Astrocyte (in vitro differentiated cells and primary cell): Measurements from ENCODE around the gene PCSK5. TPM values are rescaled to one million over a fixed set of nuclear protein-coding genes. Genes with fewer than 3 reads are reported as not detected.

Source experiments
- DNase-seq: peaks from one replicate; pipeline ENCODE4 v3.0.0-alpha.2; 2010; ENCODE audit warnings: low read depth
- FAIRE-seq: peaks from 2 replicates; lab custom pipeline; 2011; peaks lifted over from hg19 to GRCh38; lab: Jason Lieb, UNC
- H2AFZ ChIP-seq: 2 replicates; pipeline ENCODE4 v1.6.0; 2012; ENCODE audit warnings: low read depth, low read length, inconsistent platforms
- H3K27ac ChIP-seq: 2 replicates; pipeline ENCODE4 v1.5.1; 2011; ENCODE audit warnings: low read depth, low read length, inconsistent platforms
- H3K27me3 ChIP-seq: 2 replicates; pipeline ENCODE4 v1.6.0; 2011; ENCODE audit warnings: low read length, inconsistent platforms; ENCODE audit not compliant: insufficient read depth
- H3K36me3 ChIP-seq: 2 replicates; pipeline ENCODE4 v1.5.1; 2011; ENCODE audit warnings: low read length, inconsistent platforms; ENCODE audit not compliant: insufficient read depth
- H3K4me1 ChIP-seq: 2 replicates; pipeline ENCODE4 v1.5.1; 2011; ENCODE audit warnings: low read length, inconsistent platforms; ENCODE audit not compliant: insufficient read depth
- H3K4me2 ChIP-seq: 2 replicates; pipeline ENCODE4 v1.6.0; 2012; ENCODE audit warnings: low read length, inconsistent platforms
- H3K4me3 ChIP-seq: 2 replicates; pipeline ENCODE4 v1.5.1; 2011; ENCODE audit warnings: low read depth, mild to moderate bottlenecking, low read length, inconsistent platforms; ENCODE audit not compliant: insufficient read depth
- H3K79me2 ChIP-seq: 2 replicates; pipeline ENCODE4 v1.6.0; 2012; ENCODE audit warnings: mild to moderate bottlenecking, low read length, inconsistent platforms; ENCODE audit not compliant: insufficient read depth
- H3K9ac ChIP-seq: 2 replicates; pipeline ENCODE4 v1.6.0; 2012; ENCODE audit warnings: mild to moderate bottlenecking, low read length, inconsistent platforms
- H3K9me3 ChIP-seq: 2 replicates; pipeline ENCODE4 v1.5.1; 2012; ENCODE audit warnings: low read depth, mild to moderate bottlenecking, low read length, inconsistent platforms; ENCODE audit not compliant: insufficient read depth
- H4K20me1 ChIP-seq: 2 replicates; pipeline ENCODE4 v1.6.0; 2012; ENCODE audit warnings: low read length, inconsistent platforms; ENCODE audit not compliant: insufficient read depth
- H3K27ac Mint-ChIP-seq: one replicate; pipeline ENCODE4 v1.8.0; 2021; ENCODE audit warnings: mild to moderate bottlenecking, mixed read lengths; ENCODE audit not compliant: unreplicated experiment
- H3K27me3 Mint-ChIP-seq: one replicate; pipeline ENCODE4 v1.8.0; 2021; ENCODE audit warnings: low read depth, mixed read lengths; ENCODE audit not compliant: unreplicated experiment
- H3K36me3 Mint-ChIP-seq: one replicate; pipeline ENCODE4 v1.8.0; 2021; ENCODE audit warnings: low read depth, mixed read lengths; ENCODE audit not compliant: unreplicated experiment
- H3K4me1 Mint-ChIP-seq: one replicate; pipeline ENCODE4 v1.8.0; 2021; ENCODE audit warnings: low read depth, mixed read lengths; ENCODE audit not compliant: unreplicated experiment
- H3K4me3 Mint-ChIP-seq: one replicate; pipeline ENCODE4 v1.8.0; 2021; ENCODE audit warnings: mild to moderate bottlenecking, moderate library complexity, mixed read lengths; ENCODE audit not compliant: unreplicated experiment
- H3K9me3 Mint-ChIP-seq: one replicate; pipeline ENCODE4 v1.8.0; 2021; ENCODE audit warnings: mild to moderate bottlenecking, mixed read lengths; ENCODE audit not compliant: unreplicated experiment
- EZH2 ChIP-seq: IDR thresholded peaks from 2 replicates; pipeline ENCODE4 v1.6.1; 2012; ENCODE audit warnings: mild to moderate bottlenecking, low read length, inconsistent platforms; ENCODE audit not compliant: insufficient read depth
- total RNA-seq: library from RNA; stranded (reverse); gene quantifications from 2 replicates; pipeline ENCODE4 v1.2.1, GENCODE V29; 2021
- TF ChIP-seq, protein P1 (sequence below): IDR thresholded peaks from 2 replicates; pipeline ENCODE4 v1.5.1; 2011; ENCODE audit warnings: low read depth, mild to moderate bottlenecking, inconsistent platforms, low read length, moderate library complexity; ENCODE audit not compliant: insufficient read depth

Gene PCSK5
- total RNA-seq, 1 donor from 2014 or later: 13.1 TPM

DNA sequence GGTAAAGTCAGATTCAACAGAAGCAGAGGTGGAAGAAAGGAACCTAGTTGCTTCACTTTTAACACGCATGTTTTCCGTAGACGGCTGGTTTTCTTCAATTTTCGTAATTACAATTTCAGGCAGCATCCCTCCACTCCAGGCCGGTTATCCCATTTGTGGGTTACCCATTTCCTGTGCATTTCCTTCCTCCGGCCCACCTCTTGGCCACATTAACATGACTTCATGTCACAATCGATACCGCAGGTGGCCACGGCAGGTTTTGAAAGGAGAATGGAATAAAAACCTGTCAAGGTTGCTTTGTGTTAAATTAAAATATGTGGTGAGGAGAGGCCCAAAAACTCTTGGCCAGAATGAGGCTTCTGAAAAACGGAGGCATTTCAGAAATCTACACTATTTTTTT lies 130.2 kb downstream of the PCSK5 start:
- Histone ChIP-seq H3K27me3 (no peaks in the 10 kb centered on the region), H3K4me2 (no peak overlapping the region), H3K36me3 (no peaks in the 10 kb centered on the region), H3K4me1 (no peaks in the 10 kb centered on the region), H2AFZ (no peak overlapping the region), H3K79me2 (no peaks in the 10 kb centered on the region), H3K4me3 (no peak overlapping the region), H3K9ac (no peak overlapping the region), H3K27ac (no peak overlapping the region), H3K9me3 (no peaks in the 10 kb centered on the region), H4K20me1 (no peaks in the 10 kb centered on the region)
- no peaks in the 10 kb centered on the region for H3K27me3 Mint-ChIP-seq
- no peaks in the 10 kb centered on the region for H3K36me3 Mint-ChIP-seq
- peaks cover 7% of the 10 kb centered on the region for H3K4me1 Mint-ChIP-seq
- no peaks in the 10 kb centered on the region for H3K9me3 Mint-ChIP-seq
- no peak overlapping the region for H3K27ac Mint-ChIP-seq
- DNase-seq (no peak), FAIRE-seq (no peak)
- no peak overlapping the region for H3K4me3 Mint-ChIP-seq
- no peak for TF ChIP-seq EZH2
- TF ChIP-seq, protein P1, sequence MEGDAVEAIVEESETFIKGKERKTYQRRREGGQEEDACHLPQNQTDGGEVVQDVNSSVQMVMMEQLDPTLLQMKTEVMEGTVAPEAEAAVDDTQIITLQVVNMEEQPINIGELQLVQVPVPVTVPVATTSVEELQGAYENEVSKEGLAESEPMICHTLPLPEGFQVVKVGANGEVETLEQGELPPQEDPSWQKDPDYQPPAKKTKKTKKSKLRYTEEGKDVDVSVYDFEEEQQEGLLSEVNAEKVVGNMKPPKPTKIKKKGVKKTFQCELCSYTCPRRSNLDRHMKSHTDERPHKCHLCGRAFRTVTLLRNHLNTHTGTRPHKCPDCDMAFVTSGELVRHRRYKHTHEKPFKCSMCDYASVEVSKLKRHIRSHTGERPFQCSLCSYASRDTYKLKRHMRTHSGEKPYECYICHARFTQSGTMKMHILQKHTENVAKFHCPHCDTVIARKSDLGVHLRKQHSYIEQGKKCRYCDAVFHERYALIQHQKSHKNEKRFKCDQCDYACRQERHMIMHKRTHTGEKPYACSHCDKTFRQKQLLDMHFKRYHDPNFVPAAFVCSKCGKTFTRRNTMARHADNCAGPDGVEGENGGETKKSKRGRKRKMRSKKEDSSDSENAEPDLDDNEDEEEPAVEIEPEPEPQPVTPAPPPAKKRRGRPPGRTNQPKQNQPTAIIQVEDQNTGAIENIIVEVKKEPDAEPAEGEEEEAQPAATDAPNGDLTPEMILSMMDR: no peak

DNA sequence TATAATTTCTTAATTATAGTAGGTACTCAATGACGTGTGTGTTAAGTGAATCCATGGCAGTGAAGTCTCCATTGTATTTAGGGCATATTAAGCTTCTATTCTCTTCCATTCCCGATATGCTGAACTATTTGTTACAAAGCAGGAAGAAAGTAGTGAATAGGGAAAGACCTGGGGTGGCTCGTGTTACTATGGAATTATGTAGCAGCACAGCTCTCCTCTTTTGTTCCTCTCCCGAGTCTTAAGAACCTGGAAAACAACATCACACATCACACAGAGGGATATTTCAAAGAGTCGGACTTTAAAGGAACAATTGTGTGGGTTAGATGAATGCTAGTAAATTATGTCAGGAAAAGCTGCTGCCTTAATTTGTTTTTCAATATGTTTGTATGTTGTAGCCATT lies 131.8 kb downstream of the PCSK5 start:
- Histone ChIP-seq H3K4me1 (peaks cover 2% of the 10 kb centered on the region), H3K4me3 (no peak overlapping the region), H2AFZ (no peak overlapping the region), H3K79me2 (no peaks in the 10 kb centered on the region), H3K36me3 (no peaks in the 10 kb centered on the region), H3K27ac (no peak overlapping the region), H3K9ac (no peak overlapping the region), H3K27me3 (no peaks in the 10 kb centered on the region), H3K4me2 (no peak overlapping the region), H3K9me3 (no peaks in the 10 kb centered on the region), H4K20me1 (no peaks in the 10 kb centered on the region)
- no peak overlapping the region for H3K27ac Mint-ChIP-seq
- no peak for FAIRE-seq
- H3K27me3 Mint-ChIP-seq: no peaks in the 10 kb centered on the region
- peaks cover 8% of the 10 kb centered on the region for H3K4me1 Mint-ChIP-seq
- H3K4me3 Mint-ChIP-seq: no peak overlapping the region
- no peaks in the 10 kb centered on the region for H3K9me3 Mint-ChIP-seq
- no peaks in the 10 kb centered on the region for H3K36me3 Mint-ChIP-seq
- no peak for DNase-seq
- TF ChIP-seq EZH2: no peak
- TF ChIP-seq, protein P1: no peak

DNA sequence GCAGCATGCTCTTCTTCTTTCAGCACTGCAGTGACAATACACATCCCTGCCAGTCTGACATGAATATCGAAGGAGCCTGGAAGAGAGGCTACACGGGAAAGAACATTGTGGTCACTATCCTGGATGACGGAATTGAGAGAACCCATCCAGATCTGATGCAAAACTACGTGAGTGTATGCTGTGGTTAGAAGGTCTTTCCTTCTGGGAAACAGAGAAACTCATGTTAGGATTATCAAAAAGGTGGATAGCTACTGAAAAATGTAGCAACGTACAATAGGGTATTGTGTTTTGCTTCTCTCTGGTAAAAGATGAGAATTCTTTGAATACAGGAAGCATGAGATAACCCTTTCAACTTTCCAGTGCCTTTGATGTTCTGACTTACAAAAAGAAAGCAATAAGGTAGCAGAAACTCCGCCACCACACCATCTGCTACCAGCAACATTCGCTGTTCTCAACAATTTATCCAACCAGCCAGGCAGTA lies 133.3 kb downstream of the PCSK5 start:
- H2AFZ ChIP-seq: no peak overlapping the region
- H3K27ac ChIP-seq: peak overlapping the region; percentile 5
- H3K4me2 ChIP-seq: peak overlapping the region; percentile 42
- H3K79me2 ChIP-seq: no peaks in the 10 kb centered on the region
- Mint-ChIP-seq H3K4me3 (no peak overlapping the region), H3K27ac (peak overlapping the region; percentile 73), H3K4me1 (peaks cover 12% of the 10 kb centered on the region), H3K36me3 (no peaks in the 10 kb centered on the region), H3K27me3 (no peaks in the 10 kb centered on the region), H3K9me3 (no peaks in the 10 kb centered on the region)
- no peaks in the 10 kb centered on the region for H3K36me3 ChIP-seq
- no peak for FAIRE-seq
- peak overlapping the region; percentile 13 for H3K9ac ChIP-seq
- no peaks in the 10 kb centered on the region for H3K9me3 ChIP-seq
- no peaks in the 10 kb centered on the region for H3K27me3 ChIP-seq
- TF ChIP-seq EZH2: no peak
- TF ChIP-seq, protein P1: no peak
- no peaks in the 10 kb centered on the region for H4K20me1 ChIP-seq
- peak overlapping the region; percentile 8 for H3K4me3 ChIP-seq
- DNase-seq: peak; percentile 90
- H3K4me1 ChIP-seq: peaks cover 4% of the 10 kb centered on the region
